SK-N-SH (cell line): Measurements from ENCODE around the gene TJP1. TPM values are rescaled to one million over a fixed set of nuclear protein-coding genes. Genes with fewer than 3 reads are reported as not detected.

Source experiments
- CTCF ChIA-PET: fragments of 300-600, 350-600 bp; formaldehyde crosslinking; extraction: SDS; loops from one replicate; lab custom pipeline; 2021; lab: Yijun Ruan, JAX
- POLR2A ChIA-PET: fragments of 350-600 bp; sonication (Branson Sonifier 250); formaldehyde crosslinking; extraction: SDS; loops from one replicate; lab custom pipeline; 2020; ENCODE audit warnings: antibody characterized with exemption, inconsistent platforms; lab: Yijun Ruan, JAX
- DNase-seq: peaks from one replicate; pipeline ENCODE4 v3.0.0; 2012
- H2AFZ ChIP-seq: fragments of 200-600 bp; sonication (generic); 2 replicates; pipeline ENCODE4 v1.8.1; 2016; ENCODE audit warnings: antibody characterized with exemption, mild to moderate bottlenecking, low read depth
- H3F3A ChIP-seq: fragments of 200-600 bp; sonication (generic); replicated peaks from 2 replicates; pipeline ENCODE3; 2016; ENCODE audit warnings: antibody characterized with exemption, mild to moderate bottlenecking; ENCODE audit not compliant: insufficient read depth
- H3K27ac ChIP-seq, 2 experiments: fragments of 200-500 bp in 1 of 2; fragments of 200-600 bp in 1 of 2; sonication (Bioruptor generic) in 1 of 2; sonication (generic), shearing (Covaris generic) in 1 of 2; 2 replicates each; pipeline versions ENCODE4 v1.5.1 to v1.6.1; 2014 to 2016; ENCODE audit warnings: low read depth in 2 of 2, inconsistent platforms in 1 of 2, low read length in 1 of 2, mild to moderate bottlenecking in 1 of 2, mixed read lengths in 1 of 2
- H3K27me3 ChIP-seq: fragments of 200-600 bp; sonication (generic), shearing (Covaris generic); 2 replicates; pipeline ENCODE4 v1.6.1; 2016; ENCODE audit warnings: mixed run types; ENCODE audit not compliant: insufficient read depth
- H3K36me3 ChIP-seq, 2 experiments: fragments of 200-500 bp in 1 of 2; fragments of 200-600 bp in 1 of 2; sonication (Bioruptor generic) in 1 of 2; sonication (generic) in 1 of 2; replicated peaks in 1 of 2; 2 replicates each; pipeline versions ENCODE3 to v1.5.1; 2014 to 2016; ENCODE audit warnings: low read length in 1 of 2, mild to moderate bottlenecking in 1 of 2; ENCODE audit not compliant: insufficient read depth in 2 of 2, control insufficient read depth in 1 of 2
- H3K4me1 ChIP-seq, 2 experiments: fragments of 200-500 bp in 1 of 2; fragments of 200-600 bp in 1 of 2; sonication (Bioruptor generic) in 1 of 2; sonication (generic), shearing (Covaris generic) in 1 of 2; 2 replicates each; pipeline versions ENCODE4 v1.5.1 to v1.6.1; 2014 to 2016; ENCODE audit warnings: low read depth in 1 of 2, low read length in 1 of 2, mixed run types in 1 of 2; ENCODE audit not compliant: insufficient read depth in 2 of 2, control insufficient read depth in 1 of 2
- H3K4me2 ChIP-seq: fragments of 200-600 bp; sonication (generic), shearing (Covaris generic); 2 replicates; pipeline ENCODE4 v1.6.1; 2017; ENCODE audit warnings: mixed run types
- H3K4me3 ChIP-seq, 2 experiments: fragments of 200-500 bp in 1 of 2; fragments of 200-600 bp in 1 of 2; sonication (Bioruptor generic) in 1 of 2; sonication (generic), shearing (Covaris generic) in 1 of 2; 2 replicates each; pipeline versions ENCODE4 v1.5.1 to v1.8.1; 2014 to 2016; ENCODE audit warnings: low read depth in 2 of 2, inconsistent platforms in 1 of 2, low read length in 1 of 2, mild to moderate bottlenecking in 1 of 2, mixed read lengths in 1 of 2, moderate library complexity in 1 of 2
- H3K79me2 ChIP-seq: fragments of 200-600 bp; sonication (generic); 2 replicates; pipeline ENCODE4 v1.8.1; 2017; ENCODE audit warnings: mild to moderate bottlenecking; ENCODE audit not compliant: insufficient read depth
- H3K9ac ChIP-seq: fragments of 200-600 bp; sonication (generic); 2 replicates; pipeline ENCODE4 v1.6.1; 2017; ENCODE audit warnings: mixed run types
- H3K9me2 ChIP-seq: fragments of 200-600 bp; sonication (generic); 2 replicates; pipeline ENCODE4 v1.6.1; 2017; ENCODE audit warnings: mixed run types
- H3K9me3 ChIP-seq: fragments of 200-600 bp; sonication (generic); 2 replicates; pipeline ENCODE4 v1.6.1; 2017; ENCODE audit warnings: mixed run types, mild to moderate bottlenecking, moderate library complexity
- H4K20me1 ChIP-seq: fragments of 200-600 bp; sonication (generic); 2 replicates; pipeline ENCODE4 v1.6.1; 2017; ENCODE audit warnings: mild to moderate bottlenecking, mixed run types; ENCODE audit not compliant: insufficient read depth
- CHD2 ChIP-seq: fragments of 150-350 bp; IDR thresholded peaks from 2 replicates; pipeline ENCODE4 v1.6.1; 2018; ENCODE audit warnings: low read length; ENCODE audit not compliant: partially characterized antibody
- ELF1 ChIP-seq: IDR thresholded peaks from 2 replicates; pipeline ENCODE4 v1.4.0; 2012
- EZH2phosphoT487 ChIP-seq: fragments of 200-600 bp; sonication (generic); IDR thresholded peaks from 2 replicates; pipeline ENCODE4 v1.6.1; 2017; ENCODE audit warnings: low read depth, mixed run types, mild to moderate bottlenecking, antibody characterized with exemption, moderate library complexity, borderline replicate concordance
- FOSL2 ChIP-seq: IDR thresholded peaks from 2 replicates; pipeline ENCODE4 v1.4.0; 2012; ENCODE audit warnings: low read depth, mild to moderate bottlenecking, moderate library complexity, borderline replicate concordance
- FOXJ3 ChIP-seq: sonication (generic); formaldehyde crosslinking; IDR thresholded peaks from 2 replicates; pipeline ENCODE4 v1.5.1; 2020; ENCODE audit warnings: mild to moderate bottlenecking, missing genetic modification reagents
- FOXM1 ChIP-seq: IDR thresholded peaks from 2 replicates; pipeline ENCODE4 v1.4.0; 2012; ENCODE audit warnings: low read depth, mild to moderate bottlenecking
- GABPA ChIP-seq: IDR thresholded peaks from 2 replicates; pipeline ENCODE4 v1.4.0; 2012; ENCODE audit warnings: low read depth, mild to moderate bottlenecking
- MAX ChIP-seq: IDR thresholded peaks from 2 replicates; pipeline ENCODE4 v1.4.0; 2012; ENCODE audit warnings: low read depth
- MXI1 ChIP-seq: IDR thresholded peaks from 2 replicates; pipeline ENCODE4 v1.6.1; 2012; ENCODE audit warnings: mild to moderate bottlenecking, low read depth, low read length, improper control_type of control experiment
- NFIC ChIP-seq: IDR thresholded peaks from 2 replicates; pipeline ENCODE4 v1.4.0; 2012; ENCODE audit warnings: borderline replicate concordance
- NRF1 ChIP-seq: IDR thresholded peaks from 2 replicates; pipeline ENCODE4 v1.6.1; 2012; ENCODE audit warnings: low read depth, mild to moderate bottlenecking, low read length
- RCOR1 ChIP-seq: fragments of 150-350 bp; IDR thresholded peaks from 2 replicates; pipeline ENCODE4 v1.6.1; 2017; ENCODE audit warnings: antibody characterized with exemption, low read length
- RFX5 ChIP-seq: IDR thresholded peaks from 2 replicates; pipeline ENCODE4 v1.6.1; 2012; ENCODE audit warnings: mild to moderate bottlenecking, improper control_type of control experiment, low read length
- RXRA ChIP-seq: IDR thresholded peaks from 2 replicates; pipeline ENCODE4 v1.4.0; 2012; ENCODE audit warnings: low read depth, mild to moderate bottlenecking, borderline replicate concordance
- TAF1 ChIP-seq: IDR thresholded peaks from 2 replicates; pipeline ENCODE4 v1.6.1; 2012; ENCODE audit warnings: low read depth, mild to moderate bottlenecking, low read length, moderate library complexity, borderline replicate concordance
- TCF12 ChIP-seq: IDR thresholded peaks from 2 replicates; pipeline ENCODE4 v1.4.0; 2012
- TEAD4 ChIP-seq: IDR thresholded peaks from 2 replicates; pipeline ENCODE4 v1.4.0; 2012; ENCODE audit warnings: mild to moderate bottlenecking, borderline replicate concordance; ENCODE audit not compliant: insufficient read depth
- YY1 ChIP-seq: IDR thresholded peaks from 2 replicates; pipeline ENCODE4 v1.4.0; 2012; ENCODE audit warnings: low read depth, mild to moderate bottlenecking
- WGBS: methylation state at CpG from one replicate; pipeline ENCODE4 v1.1.6; 2017; ENCODE audit warnings: low lambda C conversion rate; 5-methylcytosine and 5-hydroxymethylcytosine counted together
- polyA plus RNA-seq, 3 experiments: library from polyadenylated mRNA; depleted of rRNA; stranded (reverse); fragments of >200 nt; gene quantifications; 2 replicates each; pipeline ENCODE4 v1.2.3, GENCODE V29; 2012

The TJP1 gene
- polyA plus RNA-seq, 1 of the 3 experiments (the other 2 are of a cell fraction) = 17.5 TPM

GRCh38 chr15:29713784-29714183 is 108.5 kb downstream of the TJP1 start:
- no peaks in the 10 kb centered on the region for H3K9me3 ChIP-seq
- H3K27me3 ChIP-seq = no peaks in the 10 kb centered on the region
- H3K79me2 ChIP-seq = no peaks in the 10 kb centered on the region
- no peak overlapping the region for H3K4me2 ChIP-seq
- ChIA-PET CTCF (interaction anchor here (0.8 to 1.6 kb wide), 3 partner anchors 11 to 34 kb away, joined by 3 to 8 read pairs (median 3); no protein-coding TSS in a partner anchor), POLR2A (no interaction called here)
- H3K9ac ChIP-seq = no peak overlapping the region
- H3K36me3 ChIP-seq = peaks cover 78 to 82% of the 10 kb centered on the region in 2 experiments
- H4K20me1 ChIP-seq = no peaks in the 10 kb centered on the region
- H3K27ac ChIP-seq = no peak overlapping the region
- no peak overlapping the region for H2AFZ ChIP-seq
- DNase-seq = no peak
- no peaks in the 10 kb centered on the region for H3K9me2 ChIP-seq
- no peak overlapping the region for H3K4me3 ChIP-seq
- TF ChIP-seq FOXJ3 (CRISPR knock-in tag) = no peak
- no peak for TF ChIP-seq TAF1
- TF ChIP-seq GABPA = no peak
- no peak for TF ChIP-seq MAX
- TF ChIP-seq YY1 = no peak
- no peak for TF ChIP-seq FOSL2
- no peak for TF ChIP-seq ELF1
- no peak for TF ChIP-seq NRF1
- no peak for TF ChIP-seq RFX5
- TF ChIP-seq CHD2 = no peak
- TF ChIP-seq MXI1 = no peak
- no peak for TF ChIP-seq NFIC
- TF ChIP-seq RXRA = no peak
- TF ChIP-seq EZH2phosphoT487 = no peak
- no peak for TF ChIP-seq FOXM1
- no peak for TF ChIP-seq TEAD4
- TF ChIP-seq RCOR1 = no peak
- no peaks in the 10 kb centered on the region for H3F3A ChIP-seq
- H3K4me1 ChIP-seq = no peaks in the 10 kb centered on the region

- WGBS = 96% methylated on average over 3 of the region's 3 CpGs
These were observed 110.0 kb downstream of the TJP1 start for GRCh38 chr15:29712149-29712885.

More at GRCh38 chr15:29712149-29712885, 110.0 kb downstream of the TJP1 start:
- no peak overlapping the region for H2AFZ ChIP-seq
- no peaks in the 10 kb centered on the region for H3K9me2 ChIP-seq
- no peaks in the 10 kb centered on the region for H3K9me3 ChIP-seq
- H4K20me1 ChIP-seq = no peaks in the 10 kb centered on the region
- ChIA-PET CTCF (interaction anchor here (1.4 to 1.6 kb wide), 3 partner anchors 12 to 250 kb away, joined by 3 to 8 read pairs (median 3); no protein-coding TSS in a partner anchor), POLR2A (no interaction called here)
- H3K4me3 ChIP-seq = no peak overlapping the region
- H3K36me3 ChIP-seq = peaks cover 73 to 81% of the 10 kb centered on the region in 2 experiments
- no peak overlapping the region for H3K9ac ChIP-seq
- H3K27ac ChIP-seq = no peak overlapping the region
- no peaks in the 10 kb centered on the region for H3F3A ChIP-seq
- H3K79me2 ChIP-seq = no peaks in the 10 kb centered on the region
- TF ChIP-seq TCF12 = no peak
- H3K27me3 ChIP-seq = no peaks in the 10 kb centered on the region
- no peak for DNase-seq
- H3K4me2 ChIP-seq = no peak overlapping the region
- H3K4me1 ChIP-seq = no peaks in the 10 kb centered on the region
